CD1c-positive myeloid dendritic cell (primary cell): ENCODE measurements around the gene GAR1.
"Not testable (repeated sequence)": the region's sequence is repeated elsewhere in the genome, so short reads cannot be mapped to it uniquely, and the experiment has no call there.

ENCODE experiments used
- DNase-seq: peaks from one replicate; pipeline ENCODE4 v3.0.0-alpha.2; 2016; ENCODE audit errors: extremely low spot score

Gene GAR1

GRCh38 chr4:109846395-109847098, 31.0 kb downstream of the GAR1 start:
- DNase-seq, result no peak

DNA sequence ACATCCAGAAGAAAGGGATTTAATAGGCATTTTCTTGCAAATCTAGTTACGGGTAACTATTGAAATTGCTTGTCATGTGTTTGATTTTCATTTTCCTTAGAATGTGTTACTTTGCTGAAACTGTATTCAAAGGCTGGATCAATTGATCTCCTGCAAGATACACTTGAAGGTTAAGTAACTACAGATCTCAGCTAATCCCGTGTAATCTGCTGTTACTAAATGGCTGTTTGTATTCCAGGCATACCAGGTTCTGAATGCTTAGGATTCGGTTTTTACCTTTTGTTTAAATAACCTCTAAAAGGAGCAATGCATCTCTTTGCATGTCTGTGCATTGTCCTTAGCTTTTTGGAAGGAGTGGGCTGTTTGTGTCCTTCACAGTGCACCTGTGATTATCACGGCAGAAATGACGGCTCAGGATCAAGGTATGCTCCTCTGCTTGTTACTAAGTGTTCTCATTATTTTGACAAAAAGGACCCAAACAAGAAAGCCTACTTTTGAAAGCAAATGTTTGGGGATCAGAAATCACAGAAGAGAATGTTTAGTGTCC, 32.4 kb downstream of the GAR1 start, which contains the start of gene LRIT3:
LRIT3 (plus strand) TSS at position 212 of the 547 bp plus-strand sequence; CDS start at position 307, 95 bp downstream.
- DNase-seq, result no peak

GRCh38 chr4:109848501-109848900, 32.9 kb downstream of the GAR1 start:
- DNase-seq, result no peak

- no peak for DNase-seq
Observed at GRCh38 chr4:109850601-109851000, 35.0 kb downstream of the GAR1 start.

GRCh38 chr4:109859426-109860300, 44.1 kb downstream of the GAR1 start:
- DNase-seq, result not testable (repeated sequence)

- DNase-seq, result no peak
Observed at GRCh38 chr4:109861271-109861670, 45.7 kb downstream of the GAR1 start.

DNA sequence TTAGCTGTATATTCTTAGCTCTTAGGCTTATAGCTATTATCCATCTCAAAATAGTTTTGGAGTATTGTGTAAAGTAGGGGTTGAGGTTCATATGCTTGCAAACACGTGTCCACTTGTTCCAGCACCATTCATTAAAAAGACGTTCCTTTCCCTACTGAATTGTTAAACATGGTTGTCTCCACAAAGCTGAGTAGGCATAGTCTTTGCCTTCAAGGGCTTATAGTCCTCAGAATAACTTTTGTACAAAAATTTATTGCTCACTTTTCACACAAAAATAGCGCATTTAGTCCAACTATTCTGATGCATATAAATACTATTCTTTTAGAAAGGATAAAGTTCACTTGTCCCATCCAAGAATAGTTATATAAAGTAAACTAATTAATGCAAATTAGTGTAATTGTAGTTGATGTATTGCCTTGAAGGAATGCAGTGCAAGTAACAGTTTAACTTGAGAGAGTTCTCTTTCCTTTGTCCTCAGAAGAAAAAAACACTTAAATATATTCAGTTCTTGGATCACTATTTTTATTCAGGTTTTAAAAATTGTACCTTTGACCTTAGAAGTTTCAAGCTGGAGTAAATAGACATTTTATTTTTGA, 46.5 kb downstream of the GAR1 start:
- no peak for DNase-seq

GRCh38 chr4:109864134-109864533, 48.6 kb downstream of the GAR1 start:
- no peak for DNase-seq

- DNase-seq, result no peak
Observed at GRCh38 chr4:109870061-109870460, 54.5 kb downstream of the GAR1 start.

- DNase-seq, result no peak
Observed at GRCh38 chr4:109872065-109872464, 56.5 kb downstream of the GAR1 start.

DNA sequence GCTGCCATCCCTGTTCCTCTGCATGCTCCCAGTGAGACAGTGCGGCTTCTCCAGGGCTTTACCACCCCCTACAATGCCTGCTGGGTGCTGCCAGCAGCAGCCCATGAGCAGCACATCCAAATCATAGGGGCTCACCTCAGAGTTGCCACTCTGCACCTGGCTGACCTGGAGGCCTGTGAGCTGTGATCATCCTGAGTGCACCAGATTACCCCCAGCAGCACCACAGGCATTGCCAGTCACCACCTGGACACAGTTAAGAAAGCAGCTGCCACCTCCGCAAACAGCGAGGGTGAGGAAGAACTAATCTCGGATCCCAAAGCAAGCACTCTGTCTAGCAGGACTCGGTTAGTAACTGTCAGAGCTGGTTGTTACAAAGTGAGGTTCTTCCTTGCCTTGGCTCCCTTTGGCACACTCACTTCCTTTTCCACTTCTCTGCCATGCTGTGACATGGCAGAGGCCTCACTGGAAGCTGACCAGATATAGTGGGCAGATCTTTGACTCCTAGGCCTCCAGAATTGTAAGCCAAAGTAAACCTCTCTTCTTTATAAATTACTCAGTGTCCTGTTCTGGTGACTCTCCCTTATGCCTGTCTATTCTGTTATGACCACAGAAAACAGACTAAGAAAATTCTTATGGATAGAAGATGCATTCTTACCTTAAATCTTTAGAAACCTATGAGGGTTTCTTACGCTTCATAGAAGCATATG, 57.5 kb downstream of the GAR1 start:
- no peak for DNase-seq

DNA sequence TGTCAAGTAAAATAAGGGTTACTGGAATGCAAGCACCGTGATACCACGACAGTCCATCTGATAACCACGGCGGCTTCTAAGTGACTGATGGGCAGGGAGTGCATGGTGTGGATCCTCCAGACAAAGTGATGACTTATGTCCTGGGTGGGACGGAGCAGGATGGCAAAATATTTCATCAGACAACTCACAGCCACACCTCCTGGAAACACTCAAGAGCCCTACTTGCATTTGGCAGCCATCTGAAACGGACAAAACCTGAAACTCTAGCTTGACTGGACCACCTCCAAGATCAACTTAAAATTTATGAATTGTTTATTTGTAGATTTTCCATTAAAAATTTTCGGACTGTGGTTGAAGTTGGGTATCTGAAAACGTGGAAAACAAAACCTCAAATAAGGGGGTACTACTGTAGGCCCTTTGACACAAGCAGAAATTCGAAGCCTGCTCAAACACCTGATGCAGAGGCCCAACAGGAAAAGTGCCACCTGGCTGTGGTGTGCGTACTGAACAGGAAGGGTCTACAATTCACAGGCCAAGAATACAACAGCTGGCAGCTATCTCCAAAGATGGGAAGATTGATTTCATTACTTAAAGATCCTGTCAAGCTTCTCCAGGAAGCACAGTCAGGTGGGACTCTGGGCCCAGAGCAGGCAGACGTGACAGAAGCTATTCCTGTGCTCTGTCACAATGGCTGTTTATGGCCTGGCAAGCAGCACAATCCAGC, 58.4 kb downstream of the GAR1 start:
- no peak for DNase-seq
